ENCODE measurements around the gene LGALS7. TPM values are rescaled to one million over a fixed set of nuclear protein-coding genes. Genes with fewer than 3 reads are reported as not detected.
"Not testable (repeated sequence)": the region's sequence is repeated elsewhere in the genome, so short reads cannot be mapped to it uniquely, and the experiment has no call there.

LGALS7 gene
- polyA plus RNA-seq, 6 donors from 2014 or later: not detected

DNA sequence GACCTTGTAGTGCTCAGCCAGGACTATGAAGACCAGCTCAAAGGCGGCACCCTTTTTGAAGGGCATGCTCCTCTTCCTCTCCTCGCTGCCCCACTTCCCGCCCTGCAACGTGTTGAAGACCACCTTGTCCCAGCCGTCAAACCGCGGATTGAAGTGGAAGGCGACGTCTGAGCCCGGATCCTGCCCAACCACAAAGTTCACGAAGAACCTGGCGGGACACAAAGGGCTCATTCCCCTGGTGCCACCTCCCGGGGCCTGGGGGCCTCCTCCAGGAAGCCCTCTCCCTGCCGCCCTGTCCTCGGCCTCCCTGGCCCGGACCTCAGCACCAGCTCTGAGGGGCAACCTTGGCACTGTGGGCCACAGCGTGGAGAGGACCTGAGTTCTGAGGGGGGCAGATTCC lies 35.4 kb upstream of the LGALS7 start:
- peaks cover 9 to 24% (median 13%) of the 10 kb centered on the region in 3 donors for H3K4me1 Mint-ChIP-seq
- H3K9me3 Mint-ChIP-seq: no peaks in the 10 kb centered on the region
- DNase-seq (no peak), ATAC-seq (ENCODE audit: low read depth in 2 of 2) (no peak)
- no peak overlapping the region for H3K4me3 Mint-ChIP-seq
- no peak overlapping the region for H3K27ac Mint-ChIP-seq
- H3K36me3 Mint-ChIP-seq: peaks cover 0 to 8% of the 10 kb centered on the region in 2 donors
- no peaks in the 10 kb centered on the region for H3K27me3 Mint-ChIP-seq

DNA sequence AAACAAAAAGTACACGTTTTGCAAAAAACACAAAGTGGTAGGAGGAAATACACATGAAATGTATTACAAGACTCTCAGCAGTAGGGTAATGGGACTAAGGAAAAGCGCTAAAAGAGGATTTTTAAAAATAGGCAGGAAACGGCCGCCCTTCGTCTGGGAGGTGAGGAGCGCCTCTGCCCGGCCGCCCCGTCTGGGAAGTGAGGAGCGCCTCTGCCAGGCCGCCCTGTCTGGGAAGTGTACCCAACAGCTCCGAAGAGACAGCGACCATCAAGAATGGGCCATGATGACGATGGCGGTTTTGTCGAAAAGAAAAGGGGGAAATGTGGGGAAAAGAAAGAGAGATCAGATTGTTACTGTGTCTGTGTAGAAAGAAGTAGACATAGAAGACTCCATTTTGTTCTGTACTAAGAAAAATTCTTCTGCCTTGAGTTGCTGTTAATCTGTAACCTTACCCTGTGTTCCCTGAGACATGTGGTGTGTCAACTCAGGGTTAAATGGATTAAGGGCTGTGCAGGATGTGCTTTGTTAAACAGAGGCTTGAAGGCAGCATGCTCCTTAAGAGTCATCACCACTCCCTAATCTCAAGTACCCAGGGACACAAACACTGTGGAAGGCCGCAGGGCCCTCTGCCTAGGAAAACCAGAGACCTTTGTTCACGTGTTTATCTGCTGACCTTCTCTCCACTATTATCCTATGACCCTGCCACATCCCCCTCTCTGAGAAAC lies 34.2 kb upstream of the LGALS7 start:
- Mint-ChIP-seq H3K4me3 (peak overlapping the region in 2 of 8 donors; percentile 16 to 26), H3K4me1 (peaks cover 9 to 24% (median 13%) of the 10 kb centered on the region in 3 donors)
- not testable (repeated sequence) for H3K27me3 Mint-ChIP-seq; DNase-seq; ATAC-seq (ENCODE audit: low read depth in 2 of 2); H3K36me3 Mint-ChIP-seq; H3K27ac Mint-ChIP-seq; H3K9me3 Mint-ChIP-seq

DNA sequence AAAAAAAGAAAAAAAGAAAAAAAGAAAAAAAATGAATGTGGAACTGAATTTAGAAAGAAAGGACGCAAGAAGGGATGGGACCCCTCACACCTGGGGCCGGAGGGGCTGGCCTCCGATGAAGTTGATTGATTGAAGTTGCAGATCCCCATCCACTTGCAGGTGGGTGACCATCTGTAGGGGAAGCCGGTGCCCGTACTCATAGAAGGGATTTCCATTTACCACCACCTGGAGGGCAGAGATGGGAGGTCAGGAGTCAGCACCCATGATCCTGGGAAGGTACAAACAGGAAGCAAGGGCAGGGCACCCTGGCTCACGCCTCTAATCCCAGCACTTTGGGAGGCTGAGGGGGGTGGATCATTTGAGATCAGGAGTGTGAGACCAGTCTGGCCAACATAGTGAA lies 33.1 kb upstream of the LGALS7 start:
- DNase-seq (no peak), ATAC-seq (ENCODE audit: low read depth in 2 of 2) (no peak)
- Mint-ChIP-seq H3K27ac (peak overlapping the region in 1 of 6 donors; percentile 79), H3K4me1 (peaks cover 9 to 24% (median 13%) of the 10 kb centered on the region in 3 donors), H3K27me3 (no peaks in the 10 kb centered on the region), H3K9me3 (no peaks in the 10 kb centered on the region), H3K4me3 (no peak overlapping the region), H3K36me3 (peaks cover 0 to 8% of the 10 kb centered on the region in 2 donors)

DNA sequence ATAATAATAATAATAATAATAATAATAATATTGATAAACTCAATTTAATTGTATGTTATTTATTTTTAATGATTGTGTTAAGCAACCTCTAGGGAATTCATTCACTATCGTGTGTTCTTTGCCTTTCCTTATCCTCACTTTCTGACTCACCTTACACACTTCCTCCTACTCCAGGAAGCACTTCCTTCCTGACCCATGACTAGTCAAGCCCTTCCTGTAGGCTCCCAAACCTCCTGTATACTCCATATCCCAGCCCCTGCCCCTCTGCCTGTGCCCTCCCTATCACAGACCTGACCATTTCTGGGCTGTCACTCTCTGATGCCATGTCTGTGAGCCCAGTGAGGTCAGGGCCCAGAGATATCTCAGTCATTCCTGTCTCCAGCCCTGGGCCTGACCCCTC lies 31.9 kb upstream of the LGALS7 start:
- H3K27ac Mint-ChIP-seq: peak overlapping the region in 2 of 6 donors; percentile 92 to 96
- DNase-seq: no peak

DNA sequence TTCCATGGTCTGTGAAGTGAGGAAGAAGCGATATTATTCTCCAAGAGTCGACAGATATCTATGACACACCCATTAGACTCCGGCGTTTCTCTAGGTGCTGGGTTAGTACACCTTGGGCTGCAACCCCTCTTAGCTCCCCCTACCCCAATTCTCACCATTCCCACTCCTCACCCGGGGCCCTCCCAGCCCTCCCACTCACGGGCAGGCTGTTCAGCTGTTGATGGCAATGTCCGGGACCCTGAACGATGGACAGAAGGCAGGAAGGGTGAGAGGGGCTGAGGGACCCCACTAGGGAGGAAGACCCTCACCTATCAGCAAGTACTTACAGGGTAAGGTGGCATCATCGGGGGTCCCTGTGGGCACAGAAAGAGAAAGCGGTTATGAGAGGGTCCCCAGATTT lies 30.2 kb upstream of the LGALS7 start:
- no peak overlapping the region for H3K27ac Mint-ChIP-seq

More for the DNA sequence above, 31.9 kb upstream of the LGALS7 start:
- H3K4me1 Mint-ChIP-seq: peaks cover 9 to 24% (median 13%) of the 10 kb centered on the region in 3 donors
- peaks cover 0 to 8% of the 10 kb centered on the region in 2 donors for H3K36me3 Mint-ChIP-seq
- H3K9me3 Mint-ChIP-seq: no peaks in the 10 kb centered on the region
- H3K4me3 Mint-ChIP-seq: no peak overlapping the region
- no peak for ATAC-seq (ENCODE audit: low read depth in 2 of 2)
- H3K27me3 Mint-ChIP-seq: no peaks in the 10 kb centered on the region

DNA sequence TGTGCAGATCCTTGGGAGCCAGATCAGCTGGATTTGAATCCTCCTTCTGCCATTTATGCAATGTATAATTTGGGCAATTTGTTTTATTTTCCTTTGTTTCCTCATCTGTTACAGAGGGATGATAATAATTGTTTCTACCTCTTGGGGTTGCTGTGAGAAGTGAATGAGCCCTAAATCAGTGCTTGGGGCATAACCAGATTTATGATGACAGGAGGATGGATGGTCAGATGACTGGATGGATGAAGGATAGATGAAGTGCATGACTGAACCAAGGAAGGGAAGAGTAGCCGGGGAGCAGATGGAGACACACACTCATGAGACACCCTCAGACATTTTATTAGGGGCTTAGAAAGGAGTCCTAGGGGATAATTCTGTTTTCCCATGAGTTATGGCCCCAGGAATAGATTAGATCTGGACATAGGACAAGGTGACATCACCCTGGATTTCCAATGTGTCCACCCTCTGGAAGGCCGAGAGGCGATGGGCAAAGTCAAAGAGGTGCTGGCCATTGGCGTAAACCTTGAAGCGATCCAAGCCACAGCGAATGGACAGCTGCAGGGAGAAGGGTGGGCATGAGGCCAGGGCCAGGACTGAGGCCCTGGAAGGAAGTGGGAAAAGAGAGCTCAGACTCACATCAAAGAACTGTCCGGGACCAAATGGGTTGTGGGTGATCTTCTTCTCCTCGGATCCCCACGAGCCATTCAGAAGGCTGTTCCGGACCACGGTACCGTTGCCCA lies 28.2 kb upstream of the LGALS7 start:
- peaks cover 6 to 11% (median 11%) of the 10 kb centered on the region in 3 donors for H3K4me1 Mint-ChIP-seq
- H3K36me3 Mint-ChIP-seq: no peaks in the 10 kb centered on the region
- no peak for DNase-seq
- H3K27ac Mint-ChIP-seq: no peak overlapping the region
- no peaks in the 10 kb centered on the region for H3K27me3 Mint-ChIP-seq
- no peaks in the 10 kb centered on the region for H3K9me3 Mint-ChIP-seq
- ATAC-seq (ENCODE audit: low read depth in 2 of 2): no peak
- no peak overlapping the region for H3K4me3 Mint-ChIP-seq

More for the DNA sequence above, 30.2 kb upstream of the LGALS7 start:
- no peaks in the 10 kb centered on the region for H3K9me3 Mint-ChIP-seq
- ATAC-seq (ENCODE audit: low read depth in 2 of 2) (no peak), DNase-seq (no peak)
- H3K27me3 Mint-ChIP-seq: no peaks in the 10 kb centered on the region
- no peak overlapping the region for H3K4me3 Mint-ChIP-seq
- H3K4me1 Mint-ChIP-seq: peaks cover 9 to 19% (median 11%) of the 10 kb centered on the region in 3 donors
- H3K36me3 Mint-ChIP-seq: peaks cover 0 to 8% of the 10 kb centered on the region in 2 donors

DNA sequence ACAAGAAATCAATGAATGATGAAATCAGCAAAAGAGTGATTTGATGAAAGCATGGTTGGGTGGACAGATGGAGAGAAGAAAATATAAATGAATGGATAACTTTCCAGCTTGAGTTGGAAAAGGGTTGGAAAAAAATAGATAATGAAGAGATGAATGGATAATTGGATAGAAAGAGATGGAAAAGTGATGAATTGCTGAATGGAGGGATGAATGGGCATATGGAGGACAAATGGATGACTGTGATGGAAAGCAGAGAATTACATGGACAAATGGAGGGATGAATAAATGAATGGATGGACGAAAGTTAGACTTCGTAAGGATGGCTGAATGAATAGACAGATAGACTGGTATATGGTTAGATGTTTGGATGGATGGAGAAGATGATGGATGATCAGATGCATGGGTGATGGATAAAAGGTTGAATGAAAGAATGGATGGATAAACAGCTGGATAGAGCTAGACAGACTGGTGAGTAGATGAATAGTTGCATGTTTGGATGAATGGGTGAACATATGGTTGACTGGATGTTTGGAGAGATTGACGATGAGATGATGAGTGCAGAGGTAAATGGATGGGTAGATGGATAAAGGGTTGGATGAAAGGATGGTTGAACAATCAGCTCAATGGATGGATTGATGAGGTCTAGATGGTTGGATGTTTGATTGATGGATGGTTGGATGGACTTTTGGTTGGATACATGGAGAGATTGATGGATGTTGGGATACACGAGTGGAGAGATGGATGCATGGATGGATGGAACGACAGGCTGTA lies 27.4 kb upstream of the LGALS7 start:
- Mint-ChIP-seq H3K27me3 (no peaks in the 10 kb centered on the region), H3K4me3 (no peak overlapping the region), H3K27ac (no peak overlapping the region), H3K9me3 (no peaks in the 10 kb centered on the region), H3K36me3 (no peaks in the 10 kb centered on the region), H3K4me1 (peaks cover 6 to 7% (median 6%) of the 10 kb centered on the region in 3 donors)
- ATAC-seq (ENCODE audit: low read depth in 2 of 2) (no peak), DNase-seq (no peak)

DNA sequence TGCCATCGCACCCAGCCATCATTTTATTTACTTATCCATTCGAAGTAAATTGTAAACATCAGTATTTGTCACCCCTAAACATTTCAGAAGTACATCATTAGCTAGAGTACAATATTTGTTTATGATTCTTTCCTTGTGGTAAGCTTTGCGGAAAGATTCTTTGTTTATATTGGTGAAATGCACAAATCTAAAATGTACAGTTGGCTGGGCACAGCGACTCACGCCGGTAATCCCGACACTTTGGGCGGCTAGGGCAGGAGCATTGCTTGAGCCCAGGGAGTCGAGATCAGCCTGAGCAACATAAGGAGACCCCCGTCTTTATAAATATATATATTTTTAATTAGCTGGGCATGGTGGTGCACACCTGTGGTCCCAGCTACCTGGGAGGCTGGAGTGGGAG lies 25.8 kb upstream of the LGALS7 start:
- ATAC-seq (ENCODE audit: low read depth in 2 of 2) (no peak), DNase-seq (no peak)
- Mint-ChIP-seq H3K9me3 (no peaks in the 10 kb centered on the region), H3K4me1 (peaks cover 0 to under 1% (median 0%) of the 10 kb centered on the region in 3 donors), H3K27me3 (no peaks in the 10 kb centered on the region), H3K4me3 (no peak overlapping the region), H3K36me3 (no peaks in the 10 kb centered on the region), H3K27ac (no peak overlapping the region)

DNA sequence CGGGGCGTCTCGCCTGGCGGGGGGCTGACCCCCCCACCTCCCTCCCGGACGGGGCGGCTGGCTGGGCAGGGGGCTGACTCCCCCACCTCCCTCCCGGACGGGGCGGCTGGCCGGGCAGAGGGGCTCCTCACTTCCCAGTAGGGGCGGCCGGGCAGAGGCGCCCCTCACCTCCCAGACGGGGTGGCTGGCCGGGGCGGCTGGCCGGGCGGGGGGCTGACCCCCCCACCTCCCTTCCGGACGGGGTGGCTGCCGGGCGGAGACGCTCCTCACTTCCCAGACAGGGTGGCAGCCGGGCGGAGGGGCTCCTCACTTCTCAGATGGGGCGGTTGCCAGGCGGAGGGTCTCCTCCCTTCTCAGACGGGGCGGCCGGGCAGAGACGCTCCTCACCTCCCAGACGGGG lies 24.5 kb upstream of the LGALS7 start:
- not testable (repeated sequence) for DNase-seq; H3K4me1 Mint-ChIP-seq; H3K27me3 Mint-ChIP-seq; H3K4me3 Mint-ChIP-seq; ATAC-seq (ENCODE audit: low read depth in 2 of 2); H3K9me3 Mint-ChIP-seq; H3K36me3 Mint-ChIP-seq; H3K27ac Mint-ChIP-seq

DNA sequence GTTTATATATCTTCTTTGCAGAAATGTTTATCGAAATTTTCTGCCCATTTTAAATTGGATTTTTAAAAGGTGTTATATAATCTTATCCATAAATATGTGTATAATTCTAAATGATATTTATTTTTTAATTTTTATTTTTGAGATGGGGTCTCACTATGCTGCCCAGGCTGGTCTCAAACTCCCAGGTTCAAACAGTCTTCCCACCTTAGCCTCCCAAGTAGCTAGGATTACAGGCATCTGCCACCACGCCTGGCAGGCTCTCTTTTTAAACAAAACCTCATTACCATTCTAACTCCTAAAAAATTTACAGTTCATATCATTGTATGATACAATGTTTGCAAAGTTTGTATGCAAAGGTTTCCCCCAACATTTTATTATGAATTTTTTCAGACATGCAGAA lies 22.8 kb upstream of the LGALS7 start:
- DNase-seq: no peak
- Mint-ChIP-seq H3K36me3 (no peaks in the 10 kb centered on the region), H3K4me3 (no peak overlapping the region), H3K27me3 (no peaks in the 10 kb centered on the region), H3K27ac (no peak overlapping the region), H3K4me1 (peaks cover 0 to 7% (median 7%) of the 10 kb centered on the region in 3 donors), H3K9me3 (no peaks in the 10 kb centered on the region)
- ATAC-seq (ENCODE audit: low read depth in 2 of 2): no peak

DNA sequence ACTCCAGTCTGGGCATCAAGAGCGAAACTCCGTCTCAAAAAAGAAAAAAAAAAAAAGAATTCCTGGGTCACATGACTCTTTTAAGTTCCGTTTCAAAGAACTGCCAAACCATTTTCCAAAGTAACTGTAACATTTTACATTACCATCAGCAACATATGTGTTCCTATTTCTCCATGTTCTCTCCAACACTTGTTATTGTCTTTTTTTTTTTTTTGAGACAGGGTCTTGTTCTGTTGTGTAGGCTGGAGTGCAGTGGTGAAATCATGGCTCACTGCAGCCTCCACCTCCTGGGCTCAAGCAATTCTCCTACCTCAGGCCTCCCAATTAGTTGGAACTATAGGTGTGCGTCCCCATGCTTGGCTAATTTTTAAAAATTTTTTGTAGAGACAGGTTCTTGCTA lies 22.2 kb upstream of the LGALS7 start:
- H3K4me3 Mint-ChIP-seq: no peak overlapping the region

DNA sequence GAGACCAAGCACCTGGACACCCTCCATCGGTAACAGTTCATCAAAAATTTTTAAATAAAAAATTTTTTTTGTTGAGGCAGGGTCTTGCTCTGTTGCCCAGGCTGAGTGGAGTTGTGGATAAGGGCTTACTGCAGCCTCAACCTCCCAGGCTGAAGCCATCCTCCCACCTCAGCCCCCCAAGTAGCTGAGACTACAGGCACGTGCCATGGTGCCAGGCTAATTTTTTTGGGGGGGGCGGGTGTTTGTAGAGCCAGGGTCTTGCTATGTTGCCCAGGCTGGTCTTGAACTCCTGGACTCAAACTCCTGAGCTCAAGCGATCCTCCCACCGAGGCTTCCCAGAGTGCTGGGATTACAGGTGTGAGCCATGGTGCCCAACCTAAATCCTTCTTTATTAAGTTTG lies 20.4 kb upstream of the LGALS7 start:
- H3K4me3 Mint-ChIP-seq: peak overlapping the region in 5 of 8 donors; percentile 25 to 83 (median 77)
- H3K36me3 Mint-ChIP-seq: no peaks in the 10 kb centered on the region
- ATAC-seq (ENCODE audit: low read depth in 2 of 2): no peak

More for the DNA sequence above, 22.2 kb upstream of the LGALS7 start:
- no peak for DNase-seq
- ATAC-seq (ENCODE audit: low read depth in 2 of 2): no peak
- H3K27ac Mint-ChIP-seq: no peak overlapping the region
- H3K4me1 Mint-ChIP-seq: peaks cover 0 to 7% (median 7%) of the 10 kb centered on the region in 3 donors
- no peaks in the 10 kb centered on the region for H3K9me3 Mint-ChIP-seq
- H3K27me3 Mint-ChIP-seq: no peaks in the 10 kb centered on the region
- H3K36me3 Mint-ChIP-seq: no peaks in the 10 kb centered on the region

DNA sequence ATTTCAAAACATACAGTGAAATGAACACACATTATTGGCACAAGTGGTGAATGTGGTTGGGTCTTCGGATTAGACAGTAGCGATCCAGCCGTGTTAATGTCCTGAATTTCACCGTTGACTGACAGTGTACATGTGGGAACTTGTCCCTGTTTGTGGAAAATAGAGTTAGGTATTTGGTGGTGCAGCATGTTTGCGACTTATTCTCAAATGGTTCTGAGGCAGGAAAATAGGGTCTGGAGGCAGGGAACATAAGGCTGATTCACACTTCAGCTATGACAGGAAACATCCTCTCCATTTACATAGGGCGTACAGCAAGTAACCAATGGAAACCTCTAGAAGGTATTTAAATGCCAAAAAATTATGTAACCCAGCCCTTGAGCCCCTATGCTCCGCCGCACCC lies 19.9 kb upstream of the LGALS7 start:
- Mint-ChIP-seq H3K4me3 (peak overlapping the region; percentile 25 to 83 (median 76)), H3K9me3 (no peaks in the 10 kb centered on the region), H3K27me3 (no peaks in the 10 kb centered on the region), H3K27ac (peak overlapping the region in 2 of 6 donors; percentile 20 to 26), H3K36me3 (no peaks in the 10 kb centered on the region), H3K4me1 (peaks cover 0 to 9% (median 7%) of the 10 kb centered on the region in 3 donors)
- DNase-seq: no peak
- no peak for ATAC-seq (ENCODE audit: low read depth in 2 of 2)

More for the DNA sequence above, 20.4 kb upstream of the LGALS7 start:
- H3K27ac Mint-ChIP-seq: no peak overlapping the region
- DNase-seq: no peak
- H3K4me1 Mint-ChIP-seq: peaks cover 0 to 7% (median 7%) of the 10 kb centered on the region in 3 donors
- H3K27me3 Mint-ChIP-seq: no peaks in the 10 kb centered on the region
- no peaks in the 10 kb centered on the region for H3K9me3 Mint-ChIP-seq
